ENCODE data around the gene RER1.

The RER1 gene

DNA sequence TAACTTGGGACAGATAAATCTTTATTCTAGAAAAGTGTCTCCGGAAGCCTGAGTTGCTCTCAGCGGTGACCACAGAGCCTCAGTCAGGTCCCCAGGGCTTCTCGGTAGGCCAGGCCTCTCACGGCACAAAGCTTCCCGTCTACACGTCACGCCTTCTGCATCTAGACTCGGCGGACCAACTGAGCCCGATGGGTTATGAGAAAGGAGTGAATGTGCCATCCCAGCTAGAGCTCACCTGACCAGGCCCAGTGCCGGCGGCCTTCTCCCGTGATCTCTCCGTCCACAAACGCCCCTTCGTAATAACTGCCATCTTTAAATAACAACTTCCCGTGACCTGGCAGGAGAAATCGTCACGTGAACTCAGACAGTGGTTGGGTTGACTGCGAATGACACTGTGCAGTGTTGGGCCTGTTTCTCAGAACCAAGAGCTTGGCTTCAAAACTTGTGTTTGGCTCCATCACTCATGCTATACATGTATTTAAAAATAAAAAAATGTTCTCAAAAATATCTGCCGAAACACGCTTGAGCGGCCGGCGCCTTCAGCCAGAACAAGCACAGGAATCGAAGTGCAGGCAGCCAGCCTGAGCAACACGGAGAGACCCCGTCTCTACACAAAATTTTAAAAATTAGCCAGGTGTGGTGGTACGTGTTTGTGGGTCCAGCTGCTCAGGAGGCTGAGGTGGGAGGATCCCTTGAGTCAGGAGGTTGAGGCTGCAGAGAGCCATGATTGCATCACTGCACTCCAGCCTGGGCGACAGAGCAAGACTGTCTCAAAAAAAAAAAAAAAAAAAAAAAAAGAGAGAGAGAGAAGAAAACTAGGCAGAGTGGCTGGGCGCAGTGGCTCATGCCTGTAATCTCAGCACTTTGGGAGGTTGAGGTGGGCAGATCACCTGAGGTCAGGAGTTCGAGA lies 3.4 kb upstream of the RER1 start:
- DNase-seq (ENCODE audit: low spot score): no peak

DNA sequence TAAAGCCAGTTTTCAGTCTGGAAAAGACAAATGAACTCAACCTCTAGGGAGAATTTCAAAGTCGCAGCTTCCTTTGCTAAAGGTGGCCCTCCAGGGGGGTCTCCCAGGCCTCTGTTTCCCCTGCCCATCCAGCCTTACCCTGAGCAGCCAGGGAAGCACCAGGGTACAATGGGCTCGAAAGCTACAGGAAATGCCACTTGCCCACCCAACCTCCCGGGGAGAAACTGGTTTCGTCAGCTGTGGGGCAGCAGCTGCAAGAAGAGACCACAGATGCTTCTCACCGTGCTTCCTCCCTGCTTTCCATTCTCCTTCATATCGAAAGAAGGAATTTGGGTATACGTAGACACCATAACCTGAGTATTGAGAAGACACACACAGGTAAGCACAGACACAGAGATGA lies 2.0 kb upstream of the RER1 start:
- no peak for DNase-seq (ENCODE audit: low spot score)

DNA sequence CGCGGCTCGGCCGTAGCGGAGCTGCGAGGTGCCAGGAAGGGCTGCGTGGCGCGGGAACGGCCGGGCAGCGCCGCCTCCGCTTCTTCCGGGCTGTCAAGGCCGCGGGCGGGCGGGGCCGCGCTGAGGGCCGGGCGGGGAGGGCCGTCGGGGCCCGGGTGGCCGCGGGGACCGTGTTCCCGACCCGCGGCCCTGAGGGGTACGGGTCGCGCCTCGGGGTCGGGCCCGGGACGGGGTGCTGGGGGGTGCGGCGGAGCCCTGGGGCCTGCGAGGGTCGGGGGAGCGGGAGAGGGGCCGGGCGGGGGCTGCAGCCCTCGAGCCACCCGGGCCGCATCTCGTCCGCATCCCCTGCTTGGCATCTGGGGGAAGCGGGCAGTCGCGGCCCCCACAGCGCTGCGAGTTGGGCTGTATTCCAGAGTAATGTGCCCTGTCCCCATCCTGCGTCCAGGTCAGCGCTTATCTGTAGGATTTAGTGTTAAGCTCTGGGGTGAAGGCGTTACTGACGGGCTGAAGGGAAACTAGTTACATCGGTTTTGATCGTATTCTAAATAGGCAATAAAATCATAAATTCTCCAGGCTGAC lies 379 bp downstream of the RER1 start:
- no peak for DNase-seq (ENCODE audit: low spot score)

DNA sequence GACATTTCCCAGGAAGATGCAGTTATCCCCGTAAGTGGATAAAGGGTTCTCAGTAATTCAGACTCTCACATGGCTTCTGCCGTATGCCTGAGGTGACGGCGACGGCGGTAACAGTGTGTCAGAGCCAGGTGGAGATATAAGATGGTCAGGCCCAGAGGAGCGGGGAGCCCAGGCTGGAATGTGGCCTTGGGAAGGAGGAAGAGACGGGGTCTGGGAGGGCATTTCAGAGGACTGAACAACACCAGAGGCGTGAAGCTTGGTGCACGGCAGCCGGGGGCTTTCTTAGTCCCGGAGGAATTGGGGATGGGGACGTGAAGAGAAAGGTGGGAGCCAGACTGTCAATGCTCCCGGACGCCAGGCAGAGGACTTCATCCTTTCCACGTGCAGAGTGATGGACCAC lies 1.0 kb downstream of the RER1 start:
- DNase-seq (ENCODE audit: low spot score): no peak

DNA sequence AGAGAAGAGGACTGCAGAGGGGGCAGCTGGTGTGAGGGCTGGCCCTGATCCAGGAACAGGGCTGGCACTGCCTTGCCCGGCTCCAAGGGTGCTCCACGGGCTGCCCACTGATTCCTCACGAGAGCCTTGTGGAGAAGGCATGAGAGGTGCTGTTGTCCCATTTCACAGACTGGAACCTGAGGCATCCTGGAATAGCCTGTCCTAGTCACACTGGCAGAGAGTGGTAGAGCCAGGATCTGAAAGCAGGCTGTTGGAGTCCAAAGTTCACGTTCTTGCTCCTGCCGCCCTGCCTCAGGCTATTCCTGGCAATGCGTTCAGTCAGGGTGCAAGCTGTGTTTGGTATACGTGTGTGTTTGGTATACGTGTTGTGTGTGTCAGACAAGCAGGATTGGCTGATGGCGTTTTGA lies 1.8 kb downstream of the RER1 start:
- DNase-seq (ENCODE audit: low spot score): no peak

GRCh38 chr1:2394220-2394619 lies 2.6 kb downstream of the RER1 start:
- no peak for DNase-seq (ENCODE audit: low spot score)

DNA sequence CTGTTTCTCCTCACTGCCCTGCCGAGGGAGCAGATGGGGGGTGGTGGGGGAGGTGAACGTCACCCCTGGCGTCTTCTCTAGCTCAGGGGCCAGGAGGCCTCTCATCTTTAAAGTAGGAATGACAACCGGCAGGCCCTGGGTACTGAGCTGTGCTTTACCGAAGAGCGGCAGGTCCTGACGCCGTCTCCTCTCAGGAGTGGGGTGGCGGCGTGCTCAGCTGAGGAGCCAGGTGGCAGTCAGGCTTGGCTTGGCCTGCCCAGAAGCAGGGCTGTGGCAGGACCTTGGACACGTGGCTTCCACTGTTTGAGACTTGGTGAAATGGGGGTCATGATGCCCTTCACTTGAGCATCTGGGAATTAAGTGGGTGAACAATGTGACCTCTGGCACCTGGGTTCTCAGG lies 3.1 kb downstream of the RER1 start:
- no peak for DNase-seq (ENCODE audit: low spot score)

GRCh38 chr1:2395245-2395644 lies 3.6 kb downstream of the RER1 start:
- no peak for DNase-seq (ENCODE audit: low spot score)

- DNase-seq (ENCODE audit: low spot score): no peak
Measured at GRCh38 chr1:2396059-2396458, 4.4 kb downstream of the RER1 start.

GRCh38 chr1:2396476-2396875 lies 4.8 kb downstream of the RER1 start:
- no peak for DNase-seq (ENCODE audit: low spot score)

- no peak for DNase-seq (ENCODE audit: low spot score)
Measured at GRCh38 chr1:2397007-2397679, 5.5 kb downstream of the RER1 start.

DNA sequence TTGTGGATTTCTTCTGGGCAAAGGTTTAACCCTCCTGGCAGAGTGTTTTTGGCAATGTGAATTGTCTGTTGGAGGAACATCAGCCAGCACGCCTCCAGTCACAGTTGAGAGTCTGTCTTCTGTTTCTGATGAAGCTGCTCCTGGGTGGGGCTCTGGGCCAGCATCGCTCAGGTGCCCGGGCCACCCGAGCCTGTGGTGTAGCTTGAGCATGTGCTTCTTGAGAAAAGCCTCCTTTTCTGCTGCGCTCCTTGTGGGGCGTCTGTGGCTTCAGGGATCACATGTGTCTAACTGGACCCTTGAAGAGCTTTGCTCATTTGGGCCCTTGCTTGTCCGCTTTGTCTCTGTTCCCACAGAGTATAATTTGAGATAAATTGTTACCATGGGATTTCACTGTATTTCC lies 7.2 kb downstream of the RER1 start:
- no peak for DNase-seq (ENCODE audit: low spot score)

DNA sequence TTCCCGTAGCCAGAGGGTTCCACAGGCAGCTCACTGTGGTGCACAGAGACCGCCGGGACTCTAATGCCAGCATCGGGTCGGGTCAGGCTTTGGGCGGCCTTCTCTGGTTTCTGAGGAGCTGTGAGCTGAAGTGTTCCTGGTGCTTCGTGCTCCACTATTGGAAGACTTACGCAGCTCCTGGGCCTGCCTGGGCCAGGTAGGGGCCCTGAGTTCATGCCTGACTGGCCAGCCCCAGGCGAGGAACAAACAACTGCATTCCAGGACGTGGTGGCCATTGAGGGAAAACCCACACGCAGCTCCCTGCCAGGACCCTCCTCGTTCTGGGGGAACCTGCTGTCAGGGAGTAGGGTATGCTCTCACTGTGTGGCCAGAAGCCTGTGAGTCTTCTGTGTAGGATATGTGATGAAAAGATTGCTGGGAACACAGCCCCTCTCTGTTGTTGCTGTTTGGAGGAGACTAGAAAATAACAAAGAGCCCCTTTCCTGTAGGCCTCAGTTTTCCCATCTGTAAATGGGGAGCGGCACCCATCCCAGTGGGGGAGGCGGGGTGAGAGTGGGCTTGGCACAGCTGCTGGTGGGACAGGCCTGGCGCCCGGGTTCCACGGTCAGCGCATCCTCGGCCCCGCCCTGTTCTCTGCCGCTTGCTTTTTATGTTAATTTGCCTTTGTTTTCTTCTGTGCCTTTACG lies 8.4 kb downstream of the RER1 start:
- DNase-seq (ENCODE audit: low spot score): no peak

- DNase-seq (ENCODE audit: low spot score): no peak
Measured at GRCh38 chr1:2400576-2400909, 8.9 kb downstream of the RER1 start.

DNA sequence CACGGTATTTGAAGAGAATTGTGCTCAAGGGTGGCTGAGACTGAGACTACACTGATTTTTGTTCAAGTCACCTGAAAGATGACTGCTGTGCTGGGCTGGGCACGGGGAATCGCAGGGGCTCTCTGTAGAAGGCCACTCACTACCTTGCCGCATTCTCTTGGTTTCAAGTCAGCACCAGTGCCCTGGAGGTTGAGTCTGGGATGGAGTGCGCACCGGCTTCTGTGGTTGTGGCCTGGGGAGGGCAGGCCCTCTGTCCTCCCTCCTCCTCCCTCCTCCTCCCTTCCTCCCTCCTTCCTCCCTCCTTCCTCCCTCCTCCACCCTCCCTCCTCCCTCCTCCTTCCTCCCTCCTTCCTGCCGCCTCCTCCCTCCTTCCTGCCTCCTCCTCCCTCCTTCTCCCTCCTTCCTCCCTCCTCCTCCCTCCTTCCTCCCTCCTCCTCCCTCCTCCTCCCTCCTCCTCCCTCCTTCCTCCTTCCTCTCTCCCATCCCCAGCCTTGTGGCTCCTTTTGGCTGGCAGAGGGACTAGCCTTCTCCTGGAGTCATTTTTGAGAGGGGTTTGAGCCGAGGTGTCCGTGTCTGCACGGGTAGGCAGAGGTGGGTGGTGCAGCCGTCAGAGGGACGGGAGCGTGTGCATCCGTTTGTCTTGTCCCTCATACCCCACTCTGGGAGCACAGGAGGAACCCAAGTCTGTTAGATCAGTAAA lies 9.5 kb downstream of the RER1 start:
- DNase-seq (ENCODE audit: low spot score): no peak

DNA sequence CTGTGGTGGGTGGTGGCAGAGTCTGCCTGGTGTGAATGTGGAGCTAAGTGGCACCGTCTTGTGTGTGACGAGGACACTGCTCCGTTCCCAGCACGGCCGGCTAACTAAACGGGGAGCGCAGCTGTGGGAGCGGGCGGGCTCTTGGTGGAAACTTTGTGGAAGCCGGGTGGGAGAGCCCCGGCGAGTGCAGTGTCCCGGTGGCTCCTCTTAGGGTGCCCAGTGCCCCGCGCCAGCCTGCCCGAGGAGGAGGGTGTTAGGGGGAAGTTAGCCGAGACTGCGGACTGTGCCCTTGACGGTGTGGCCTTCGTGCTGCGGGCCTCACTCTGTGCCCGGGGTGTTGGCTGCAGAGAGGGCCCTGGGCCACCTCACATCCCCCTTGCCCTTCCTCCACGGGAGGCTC lies 10.8 kb downstream of the RER1 start:
- DNase-seq (ENCODE audit: low spot score): no peak

GRCh38 chr1:2403273-2403672 lies 11.6 kb downstream of the RER1 start:
- DNase-seq (ENCODE audit: low spot score): no peak

DNA sequence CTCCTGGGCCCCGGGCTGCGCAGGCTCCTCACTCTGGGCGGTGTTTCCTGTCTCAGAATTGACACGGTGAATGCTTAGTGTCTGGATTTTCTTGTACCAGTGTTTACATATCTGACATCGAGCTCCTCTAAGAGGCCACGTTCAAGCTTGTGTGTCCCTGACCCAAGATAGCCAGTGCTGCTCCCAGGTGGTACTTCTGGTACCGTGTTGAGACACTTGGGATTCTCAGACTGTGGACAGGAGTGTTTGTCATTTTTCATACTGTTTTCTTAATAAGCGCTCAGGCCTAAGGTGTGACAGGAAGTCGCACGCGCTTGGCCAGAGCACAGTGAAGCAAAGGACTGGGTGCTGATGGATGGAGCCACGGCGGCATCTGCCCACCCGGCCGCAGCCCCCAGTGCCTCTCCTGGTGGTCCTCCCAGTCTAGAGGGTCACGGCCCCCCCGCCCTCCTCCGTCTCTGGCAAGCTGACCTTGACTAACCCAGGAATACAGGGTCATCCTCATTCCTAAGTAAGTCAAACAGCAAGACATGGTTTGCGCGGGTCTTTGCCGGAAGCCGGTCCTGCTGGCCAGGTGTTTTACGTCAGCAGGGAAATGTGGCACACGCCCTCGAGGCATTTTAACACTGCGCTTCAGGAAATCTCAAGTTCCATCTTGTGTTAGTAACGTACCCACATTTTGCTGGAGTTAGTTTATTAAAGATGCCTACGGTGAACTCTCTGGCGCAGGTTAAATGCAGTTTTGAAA lies 12.7 kb downstream of the RER1 start:
- DNase-seq (ENCODE audit: low spot score): no peak

DNA sequence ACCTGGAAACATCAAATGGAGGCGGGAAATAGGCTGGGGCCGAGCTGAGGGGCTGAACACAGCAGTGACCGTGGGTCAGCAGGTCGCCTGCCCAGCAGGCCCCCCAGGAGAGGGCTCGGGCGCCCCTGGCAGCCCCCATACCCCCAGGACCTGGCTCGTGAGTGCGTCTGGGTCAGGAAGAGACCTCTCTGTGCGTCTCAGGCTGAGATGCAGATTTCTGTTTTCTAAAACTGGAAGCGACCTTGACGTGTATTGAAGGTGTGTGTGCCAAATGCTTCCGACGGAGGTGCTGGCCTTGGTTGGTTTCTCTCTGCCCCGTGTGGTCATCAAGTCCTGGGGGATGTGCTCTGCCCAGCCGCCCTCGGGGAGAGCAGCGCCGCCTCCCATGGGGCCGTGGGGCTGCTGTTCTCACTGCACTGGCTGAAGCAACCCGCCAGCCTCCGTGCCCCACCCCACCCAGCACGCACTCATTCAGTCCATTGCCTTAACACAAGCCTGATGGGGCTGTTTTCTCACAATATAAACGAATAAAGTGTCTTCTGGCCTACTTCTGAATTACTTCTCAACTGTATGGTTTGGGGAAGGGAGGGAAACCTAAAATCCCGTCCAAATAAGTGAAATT lies 13.4 kb downstream of the RER1 start:
- DNase-seq (ENCODE audit: low spot score): no peak

DNA sequence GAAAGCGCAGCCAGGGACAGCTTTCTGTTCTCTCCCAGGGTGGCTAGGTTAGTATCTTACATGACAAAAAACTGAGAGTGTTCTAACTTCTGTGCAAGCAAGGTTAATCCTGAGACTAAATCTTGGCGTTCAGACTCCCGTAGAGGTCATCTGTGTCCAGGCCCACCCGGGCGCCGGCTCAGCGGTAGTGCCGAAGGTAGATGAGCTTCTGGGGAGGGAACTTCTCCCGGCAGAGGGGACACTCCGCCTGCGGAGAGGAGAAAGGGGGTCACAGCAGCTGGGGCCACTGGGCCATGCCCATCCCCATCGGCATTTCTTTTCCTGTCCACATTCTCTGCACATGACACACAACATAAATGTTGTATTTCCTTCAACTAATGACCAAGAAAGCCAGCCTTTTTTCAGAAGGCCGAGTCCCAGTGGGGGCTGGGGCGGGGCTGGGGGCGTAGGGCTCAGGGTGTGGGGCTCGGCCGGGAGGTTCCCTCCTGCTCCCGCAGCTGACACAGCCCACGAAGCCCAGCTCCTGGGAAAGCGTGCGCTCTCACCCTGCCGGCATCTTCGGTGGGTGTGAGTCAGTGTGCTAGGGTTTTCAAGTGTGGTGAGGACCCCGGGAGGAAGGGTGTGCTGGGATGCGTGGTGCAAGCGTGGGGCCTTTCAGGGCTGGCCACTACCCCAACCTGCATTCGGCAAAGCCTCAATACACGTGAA lies 14.1 kb downstream of the RER1 start:
- no peak for DNase-seq (ENCODE audit: low spot score)
